ENCODE results near the gene RAP1GAP.
A peak's percentile ranks its signal among the peaks of the same experiment; 100 is the strongest.

RAP1GAP gene

GRCh38 chr1:21607549-21608529, 61.3 kb downstream of the RAP1GAP start:
- DNase-seq = peak; percentile 12

DNA sequence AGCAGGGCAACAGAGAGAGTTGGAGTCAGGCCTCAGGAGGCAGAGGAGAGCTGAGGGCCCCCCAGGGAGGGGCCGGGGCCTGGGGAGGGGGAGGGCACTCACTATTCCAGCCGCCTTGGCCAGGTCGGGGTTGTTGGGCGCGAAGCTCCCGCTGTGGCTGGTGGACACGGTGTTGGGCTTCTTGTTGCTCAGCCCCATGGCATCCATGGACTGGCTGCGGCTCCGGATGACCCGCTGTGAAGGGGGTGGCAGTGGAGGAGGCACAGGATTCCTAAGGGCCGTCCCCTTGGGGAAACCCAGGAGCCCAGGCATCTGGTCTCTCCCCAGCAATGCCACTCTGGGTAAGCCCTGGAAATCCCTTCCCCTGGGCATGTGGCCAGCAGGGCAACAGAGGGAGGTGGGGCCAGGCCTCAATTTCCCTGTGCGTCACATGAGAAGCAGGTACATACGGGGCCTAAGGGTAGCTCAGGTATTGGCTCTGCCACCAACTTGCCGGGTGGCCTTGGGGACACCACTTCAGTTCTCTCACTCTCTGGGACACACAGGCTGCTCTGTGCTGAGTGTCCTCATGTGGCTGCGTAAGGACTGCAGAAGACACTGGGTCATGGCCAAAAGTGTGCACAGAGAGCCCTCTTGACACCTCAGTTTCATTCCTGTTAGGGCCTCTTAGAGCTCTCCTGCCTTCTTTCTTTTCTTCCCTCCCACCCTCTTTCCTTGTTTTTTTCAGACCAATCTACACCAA, 63.0 kb downstream of the RAP1GAP start:
- DNase-seq = no peak

GRCh38 chr1:21605012-21605715, 64.0 kb downstream of the RAP1GAP start:
- no peak for DNase-seq

GRCh38 chr1:21604208-21604957, 64.8 kb downstream of the RAP1GAP start:
- DNase-seq = no peak

GRCh38 chr1:21603177-21604138, 65.7 kb downstream of the RAP1GAP start:
- no peak for DNase-seq

- DNase-seq = no peak
Observed at GRCh38 chr1:21601278-21602048, 67.7 kb downstream of the RAP1GAP start.

GRCh38 chr1:21599402-21599801, 69.8 kb downstream of the RAP1GAP start:
- no peak for DNase-seq

DNA sequence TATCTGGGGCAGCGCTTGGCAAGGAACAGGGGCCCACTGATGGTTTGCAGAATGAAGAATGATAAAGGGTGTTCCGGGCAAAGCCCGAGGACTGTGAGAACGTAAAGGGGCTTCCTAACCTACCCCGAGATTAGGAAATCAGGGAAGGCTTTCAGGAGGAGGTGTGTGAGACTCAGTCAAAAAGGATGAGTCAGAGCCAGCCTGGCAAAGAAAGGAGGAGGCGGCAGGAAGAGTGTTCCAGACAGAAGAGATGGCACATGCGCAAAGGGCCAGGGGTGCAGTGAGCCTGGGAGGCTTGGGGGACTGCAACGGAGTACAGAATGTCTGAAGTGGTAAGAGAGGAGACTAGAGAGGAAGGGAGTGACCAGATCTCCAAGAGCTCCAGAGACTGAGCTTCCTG, 70.3 kb downstream of the RAP1GAP start:
- no peak for DNase-seq

DNA sequence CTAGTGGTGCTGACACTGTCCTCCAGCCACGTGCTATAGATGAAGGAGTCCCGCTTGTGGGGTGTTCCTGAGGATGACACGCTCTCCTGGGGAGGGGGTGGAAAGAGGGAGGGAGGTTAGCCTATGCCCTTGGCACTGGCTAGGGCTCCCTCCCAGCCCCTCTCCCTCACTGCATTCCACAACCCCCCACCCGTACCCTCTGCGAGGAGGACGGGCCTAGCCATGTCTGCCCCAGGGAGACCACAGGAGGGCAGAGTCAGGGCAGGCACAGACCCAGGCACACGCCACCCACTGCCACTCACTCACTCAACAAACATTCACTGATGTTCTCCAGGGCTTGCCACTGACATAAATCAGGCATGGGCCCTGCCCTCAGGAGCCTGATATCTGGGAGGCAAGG, 70.7 kb downstream of the RAP1GAP start:
- DNase-seq = no peak

DNA sequence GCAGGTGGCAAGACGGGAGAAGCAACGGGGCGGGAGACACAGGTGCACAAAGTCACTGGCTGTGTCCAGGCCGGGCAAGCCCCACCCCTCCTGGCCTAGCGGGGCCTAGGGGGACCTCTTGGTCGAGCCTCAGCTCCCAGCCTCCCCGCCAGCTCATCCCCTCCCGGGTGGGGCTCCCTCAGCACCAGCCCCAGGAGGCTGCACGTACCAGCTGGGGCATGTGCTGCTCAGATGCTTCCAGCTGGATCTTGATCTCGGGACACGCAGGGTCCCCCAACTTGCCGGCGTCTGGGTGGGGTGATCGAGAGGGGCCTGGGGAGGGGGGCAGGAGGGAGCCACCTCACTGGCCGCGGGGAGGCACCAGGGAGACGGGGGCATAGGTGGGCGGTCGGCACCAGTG, 71.4 kb downstream of the RAP1GAP start:
- DNase-seq = no peak

DNA sequence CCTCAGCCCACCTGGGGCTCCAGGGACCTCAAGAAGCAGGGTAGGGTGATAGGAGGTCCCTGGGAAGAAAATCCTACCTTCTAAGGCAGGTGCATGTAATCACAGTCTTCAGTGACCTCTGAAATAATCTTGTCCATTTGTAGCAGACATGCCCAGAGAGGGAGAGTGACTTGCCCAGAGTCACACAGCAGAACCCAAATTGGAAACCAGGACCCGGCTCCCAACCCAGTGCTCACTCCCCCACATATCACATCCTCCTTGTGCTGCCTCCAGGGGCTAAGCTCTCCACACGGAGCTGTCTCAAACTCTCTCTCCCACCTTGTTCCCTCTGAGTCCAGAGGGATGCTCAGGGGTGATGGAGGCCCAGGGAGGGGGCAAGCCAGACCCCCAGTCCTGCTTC, 72.5 kb downstream of the RAP1GAP start:
- no peak for DNase-seq

DNA sequence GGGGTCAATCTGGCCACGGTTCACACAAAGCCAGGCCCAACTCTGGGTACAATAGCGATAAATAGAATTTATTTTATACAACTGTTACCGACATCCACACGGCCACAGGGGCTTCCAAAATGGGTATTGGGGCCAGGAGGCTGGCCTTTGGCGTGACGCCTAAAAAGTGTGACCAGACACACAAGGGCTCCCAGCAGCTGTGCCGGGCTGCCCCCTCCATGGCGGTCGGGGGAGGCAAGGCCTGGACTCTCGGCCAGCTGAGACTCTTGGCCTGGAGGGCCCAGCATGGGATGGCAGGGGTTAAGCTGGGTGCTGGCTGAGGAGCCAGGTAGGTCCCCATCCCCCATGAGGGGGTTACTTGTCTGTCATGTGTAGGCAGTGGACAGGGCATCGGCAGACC, 73.0 kb downstream of the RAP1GAP start:
- DNase-seq = no peak

DNA sequence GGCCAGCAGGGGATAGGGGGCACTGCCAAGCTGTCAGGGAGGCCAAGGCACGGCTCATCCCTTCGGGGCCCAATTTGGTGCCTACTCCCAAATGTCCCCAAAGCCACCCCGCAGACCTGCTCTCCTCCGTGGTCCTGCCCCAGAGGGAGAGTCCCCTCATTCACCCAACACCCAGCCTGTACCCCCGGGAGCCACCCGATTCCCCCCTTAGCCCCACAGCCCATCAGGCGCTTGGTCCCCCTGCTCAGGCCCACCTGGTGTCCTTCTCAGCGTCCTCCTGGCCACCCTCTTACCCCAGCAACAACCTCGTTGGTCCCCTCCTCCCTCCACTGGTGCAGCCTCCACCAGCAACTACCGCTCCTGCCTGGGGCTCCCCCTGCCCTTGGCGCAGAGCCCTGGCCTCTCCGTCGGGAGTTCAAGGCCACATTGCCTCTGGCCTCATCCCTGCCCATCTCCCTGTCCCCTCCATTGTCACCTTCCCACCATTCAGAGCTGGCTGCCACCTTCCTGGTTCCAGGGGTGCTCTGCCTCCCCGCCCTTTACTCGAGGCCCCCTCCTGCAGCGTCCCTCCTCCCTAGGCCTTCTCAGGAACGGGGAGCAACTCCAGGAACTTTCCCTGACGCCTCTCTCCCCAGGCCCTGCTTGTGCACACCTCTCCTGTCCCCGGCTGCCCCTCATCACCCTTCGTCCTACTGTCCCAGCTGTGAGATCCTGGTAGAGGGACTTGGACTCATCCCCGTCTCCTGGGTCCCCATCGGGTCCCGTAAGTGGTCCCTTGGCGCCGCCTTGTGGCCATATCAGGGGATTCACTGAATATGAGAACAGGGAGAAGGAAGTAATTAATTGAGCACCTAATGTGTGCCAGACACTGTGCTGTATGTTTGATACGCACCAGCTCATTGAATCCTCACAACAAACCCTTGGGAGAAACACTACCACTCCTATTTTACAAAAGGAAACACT, 73.9 kb downstream of the RAP1GAP start:
- DNase-seq = peak; percentile 11

DNA sequence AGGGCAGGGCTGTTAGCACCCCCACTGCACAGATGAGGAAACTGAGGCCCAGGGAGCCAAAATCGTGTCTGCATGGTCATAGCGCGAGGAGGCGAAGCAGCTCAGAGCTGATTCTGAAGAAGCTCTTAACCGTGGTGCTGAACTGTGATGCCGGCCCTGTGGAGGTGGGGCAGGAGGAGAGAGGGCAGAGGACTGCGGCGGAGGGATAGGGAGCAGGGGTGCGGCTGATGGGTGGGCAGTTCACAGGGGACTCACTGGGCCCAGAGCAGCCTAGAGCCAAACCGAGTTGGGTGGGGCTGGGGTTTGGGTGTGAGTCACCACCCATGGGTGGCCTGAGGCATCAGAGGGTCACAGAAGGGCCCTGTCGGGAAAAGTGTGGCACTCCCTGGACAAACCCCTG, 74.7 kb downstream of the RAP1GAP start:
- DNase-seq = no peak

DNA sequence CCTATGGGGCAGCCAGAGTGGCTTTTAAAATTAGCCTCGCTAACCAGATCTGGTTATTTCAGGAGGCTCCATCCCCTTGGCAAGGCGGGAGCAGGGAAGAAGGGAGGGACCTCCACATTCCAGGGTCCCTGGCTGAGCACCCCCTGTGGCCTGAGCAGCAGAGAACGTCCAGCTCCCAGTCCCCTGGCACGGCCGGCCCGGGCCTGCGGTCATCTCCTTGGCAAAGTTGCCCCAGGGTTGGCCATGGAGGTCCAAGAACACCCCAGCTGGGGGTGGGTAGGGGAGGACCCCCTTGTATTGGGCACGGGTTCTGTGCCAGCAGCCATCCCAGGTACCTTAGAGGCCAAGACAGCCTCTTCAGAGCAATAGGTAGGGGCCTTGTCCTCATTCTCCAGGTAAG, 75.9 kb downstream of the RAP1GAP start:
- DNase-seq = no peak

GRCh38 chr1:21592086-21592865, 76.9 kb downstream of the RAP1GAP start:
- no peak for DNase-seq

GRCh38 chr1:21590934-21591333, 78.2 kb downstream of the RAP1GAP start:
- no peak for DNase-seq

GRCh38 chr1:21590126-21590880, 78.9 kb downstream of the RAP1GAP start:
- no peak for DNase-seq
